Measurements from ENCODE around the gene ATG10. TPM values are rescaled to one million over a fixed set of nuclear protein-coding genes. Genes with fewer than 3 reads are reported as not detected.
"Not testable (repeated sequence)": the region's sequence is repeated elsewhere in the genome, so short reads cannot be mapped to it uniquely, and the experiment has no call there.

Gene ATG10
- total RNA-seq, 1 experiment from 2014 or later: 12.2 TPM

- ATAC-seq (no peak), DNase-seq (ENCODE audit: low spot score) (no peak)
- no peak for TF ChIP-seq CDX4 (CRISPR knock-in tag; IDR thresholded peaks at IDR 0.05; ENCODE audit: borderline replicate concordance)
- TF ChIP-seq SP1 (CRISPR knock-in tag; conservative IDR thresholded peaks at IDR 0.05): no peak
- no peak for TF ChIP-seq PRRX2 (CRISPR knock-in tag; IDR thresholded peaks at IDR 0.05)
- TF ChIP-seq IRF2 (CRISPR knock-in tag; IDR thresholded peaks at IDR 0.05; ENCODE audit: borderline replicate concordance, low read depth): no peak
- no peak for TF ChIP-seq GABPB1 (CRISPR knock-in tag; IDR thresholded peaks at IDR 0.05)
- TF ChIP-seq AFF4 (CRISPR knock-in tag; IDR thresholded peaks at IDR 0.05; ENCODE audit: borderline replicate concordance): no peak
- no peak for TF ChIP-seq ZMAT4 (CRISPR knock-in tag; IDR thresholded peaks at IDR 0.05)
- TF ChIP-seq RORB (CRISPR knock-in tag; IDR thresholded peaks at IDR 0.05): no peak
- no peak for TF ChIP-seq CREM (CRISPR knock-in tag; IDR thresholded peaks at IDR 0.05)
- Mint-ChIP-seq H3K9me3 (no peaks in the 10 kb centered on the region), H3K4me3 (no peak overlapping the region), H3K27ac (no peak overlapping the region), H3K36me3 (no peaks in the 10 kb centered on the region), H3K27me3 (ENCODE audit: low read depth) (no peaks in the 10 kb centered on the region), H3K4me1 (no peaks in the 10 kb centered on the region)
- ChIA-PET POLR2A (no interaction called here), CTCF (no interaction called here)
Observed at GRCh38 chr5:82066791-82067190, 95.0 kb downstream of the ATG10 start.

- ATAC-seq; H3K4me3 Mint-ChIP-seq; H3K27ac Mint-ChIP-seq; POLR2A ChIA-PET; CTCF ChIA-PET; DNase-seq (ENCODE audit: low spot score); H3K27me3 Mint-ChIP-seq (ENCODE audit: low read depth); H3K4me1 Mint-ChIP-seq; H3K36me3 Mint-ChIP-seq; H3K9me3 Mint-ChIP-seq: not testable (repeated sequence)
Observed at GRCh38 chr5:82068042-82068441, 96.2 kb downstream of the ATG10 start.

- Mint-ChIP-seq H3K27ac (no peak overlapping the region), H3K36me3 (no peaks in the 10 kb centered on the region), H3K27me3 (ENCODE audit: low read depth) (no peaks in the 10 kb centered on the region), H3K4me3 (no peak overlapping the region), H3K4me1 (no peaks in the 10 kb centered on the region), H3K9me3 (no peaks in the 10 kb centered on the region)
- ChIA-PET CTCF (no interaction called here), POLR2A (no interaction called here)
- TF ChIP-seq AFF4 (CRISPR knock-in tag; IDR thresholded peaks at IDR 0.05; ENCODE audit: borderline replicate concordance) (no peak), IRF1 (CRISPR knock-in tag; IDR thresholded peaks at IDR 0.05) (no peak), MYBL2 (CRISPR knock-in tag; IDR thresholded peaks at IDR 0.05) (no peak), ZNF396 (CRISPR knock-in tag; IDR thresholded peaks at IDR 0.05; ENCODE audit: borderline replicate concordance) (no peak), CREB1 (CRISPR knock-in tag; IDR thresholded peaks at IDR 0.05) (no peak)
- ATAC-seq: no peak
- no peak for DNase-seq (ENCODE audit: low spot score)
Observed at GRCh38 chr5:82068723-82069122, 96.9 kb downstream of the ATG10 start.

Measured in WTC11 (cell line).